T-helper 2 cell treated with Interferon-gamma antibody and Interleukin-4, amounts not matched to agents 100 ng/mL and 5 ng/mL, for 36 hours (primary cell): ENCODE measurements around the gene OR4P4. TPM values are rescaled to one million over a fixed set of nuclear protein-coding genes. Genes with fewer than 3 reads are reported as not detected.

Experiments used
- intact Hi-C: fragments of 100-400 bp; cut with micrococcal nuclease; formaldehyde crosslinking; loops from one replicate; pipeline ENCODE4 v1.15.1; 2023
- total RNA-seq: library from RNA; stranded (reverse); gene quantifications from 2 replicates; pipeline ENCODE4 v1.2.3, GENCODE V29; 2022

OR4P4 gene
- total RNA-seq = not detected in 2 replicates

DNA sequence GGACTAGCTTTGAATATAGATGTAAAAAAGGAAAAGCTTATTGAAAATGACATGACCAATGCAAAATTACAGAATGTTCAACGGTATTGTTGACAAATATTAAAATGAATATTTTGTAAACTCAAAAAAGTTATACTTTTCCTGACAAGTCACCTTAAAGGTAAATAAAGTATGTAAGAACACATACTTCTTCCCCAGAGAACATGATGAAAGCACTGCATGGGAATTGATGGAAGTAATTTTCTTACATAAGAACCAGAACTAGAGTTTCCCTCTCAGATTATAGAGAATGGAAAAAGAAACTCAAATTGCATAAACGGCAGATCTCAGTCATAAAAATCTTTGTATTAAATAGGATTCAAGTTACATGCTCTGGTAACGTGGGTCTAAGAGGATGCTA, at the start of gene OR4P4:
TSS of gene OR4P4 (plus strand) at position 301 of the 400 bp plus-strand sequence.
- intact Hi-C loops = no loop called here

DNA sequence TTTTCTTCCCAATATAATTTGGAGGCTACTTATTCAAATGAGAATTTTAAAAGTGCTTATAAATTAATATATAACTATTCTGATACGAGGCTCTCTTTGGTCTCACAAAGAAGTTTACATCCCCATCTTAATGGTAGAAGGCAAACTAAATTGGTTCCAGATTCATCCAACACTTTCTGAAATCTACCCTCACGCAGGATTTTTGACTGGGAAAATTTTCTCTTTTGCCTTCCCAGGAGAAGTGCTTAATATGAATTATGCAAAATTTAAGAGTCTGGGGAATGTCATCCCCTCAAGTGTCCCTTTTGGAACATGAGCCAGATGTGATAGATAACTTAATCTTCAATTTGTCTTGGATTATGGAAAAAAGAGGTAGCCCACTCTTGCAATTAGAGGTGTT, 27.4 kb upstream of the OR4P4 start, which contains the start of gene OR4C11:
TSS of gene OR4C11 (minus strand) at position 101 of the 400 bp plus-strand sequence. CDS start 3,272 bp downstream, outside the sequence.
- intact Hi-C loops = no loop called here

GRCh38 chr11:55624531-55624930, 10.4 kb upstream of the OR4P4 start:
- intact Hi-C loops = no loop called here

- intact Hi-C loops = no loop called here
These were observed 13.1 kb downstream of the OR4P4 start, which contains the start of gene OR4S2 for GRCh38 chr11:55648027-55648426. TSS of gene OR4S2 (plus strand) at chr11:55648327. CDS start at chr11:55650904, 2,577 bp downstream.

DNA sequence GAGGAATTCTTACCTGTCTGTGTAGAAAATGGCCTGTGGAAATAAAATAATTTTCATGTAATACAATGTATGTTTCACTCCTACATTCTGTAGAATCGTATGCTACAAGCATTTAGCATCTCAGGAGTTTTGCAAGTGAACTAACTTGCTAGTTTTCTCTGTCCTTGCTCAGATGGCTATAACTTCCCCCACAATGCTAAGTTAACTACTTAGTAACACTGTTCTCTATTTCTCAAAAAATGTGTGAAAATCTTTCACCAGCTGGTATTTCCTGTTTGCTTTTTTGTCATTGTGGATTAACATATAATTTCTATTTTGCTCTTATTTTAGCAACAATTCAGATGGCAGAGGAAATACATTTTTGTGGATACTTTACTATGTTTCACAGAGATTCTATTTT, 17.6 kb downstream of the OR4P4 start:
- intact Hi-C loops = no loop called here

GRCh38 chr11:55655096-55655495, 20.2 kb downstream of the OR4P4 start:
- intact Hi-C loops = no loop called here

GRCh38 chr11:55658031-55658573, 23.2 kb downstream of the OR4P4 start:
- intact Hi-C loops = no loop called here

GRCh38 chr11:55658608-55659007, 23.7 kb downstream of the OR4P4 start:
- intact Hi-C loops = no loop called here

DNA sequence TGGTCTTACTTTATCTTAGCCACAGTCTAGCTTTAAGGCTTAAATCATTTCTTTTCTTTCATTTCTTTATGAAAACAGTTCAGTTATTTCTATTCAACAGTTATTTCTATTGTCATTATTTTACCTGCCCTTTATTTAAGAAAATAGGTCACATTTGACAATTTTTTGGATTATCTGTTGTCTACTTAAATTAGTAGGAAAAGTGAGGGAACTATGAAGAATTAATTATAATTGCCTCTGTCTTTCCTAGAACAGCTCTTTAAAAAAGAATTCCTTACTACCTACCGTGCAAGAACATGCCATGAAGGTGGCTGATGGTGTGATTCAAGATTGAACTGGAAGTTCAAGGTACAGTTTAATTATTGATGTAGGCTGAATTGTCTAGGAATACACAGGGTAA, 27.0 kb downstream of the OR4P4 start, which contains the start of gene OR4C6:
TSS of gene OR4C6 (plus strand) at position 301 of the 400 bp plus-strand sequence. CDS start 2,966 bp downstream, outside the sequence.
- intact Hi-C loops = no loop called here

DNA sequence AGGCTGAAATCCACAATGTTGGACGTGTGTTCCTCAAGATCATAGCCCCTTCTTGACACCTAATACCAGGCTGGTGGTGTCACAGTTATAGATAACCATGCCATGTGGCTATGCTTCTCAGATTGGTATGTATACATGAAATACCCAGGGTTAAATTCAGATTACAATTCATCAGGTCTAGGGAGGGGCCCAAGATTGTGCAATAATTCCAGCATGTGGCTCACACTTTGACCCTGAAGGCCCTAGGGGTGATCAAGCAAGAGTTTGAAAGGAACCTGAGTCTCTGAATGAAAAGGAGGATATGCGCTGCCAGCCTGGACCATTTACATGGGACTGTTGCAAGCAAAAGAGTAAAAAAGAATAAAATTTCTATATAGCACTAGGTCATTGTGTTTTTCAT, 34.5 kb downstream of the OR4P4 start:
- intact Hi-C loops = no loop called here

- intact Hi-C loops = no loop called here
These were observed 38.9 kb downstream of the OR4P4 start for GRCh38 chr11:55673860-55674259.

Other genes with a start within 250 kb of the OR4P4 start
- not detected in 2 replicates for gene OR4C15, start 80.6 kb upstream of the OR4P4 start, total RNA-seq
- gene OR4C16, start 63.0 kb upstream of the OR4P4 start, total RNA-seq = not detected in 2 replicates
- gene OR4C11, start 27.5 kb upstream of the OR4P4 start, total RNA-seq = not detected in 2 replicates
- gene OR4S2, start 13.2 kb downstream of the OR4P4 start, total RNA-seq = not detected in 2 replicates
- gene OR4C6, start 27.1 kb downstream of the OR4P4 start, total RNA-seq = not detected in 2 replicates
- gene OR5D13, start 138.3 kb downstream of the OR4P4 start, total RNA-seq = not detected in 2 replicates
- not detected in 2 replicates for gene OR5D14, start 160.4 kb downstream of the OR4P4 start, total RNA-seq
- gene OR5L1, start 176.3 kb downstream of the OR4P4 start, total RNA-seq = not detected in 2 replicates
- gene OR5D18, start 184.5 kb downstream of the OR4P4 start, total RNA-seq = not detected in 2 replicates
- not detected in 2 replicates for gene OR5L2, start 192.1 kb downstream of the OR4P4 start, total RNA-seq
- not detected in 2 replicates for gene OR5D16, start 203.6 kb downstream of the OR4P4 start, total RNA-seq
- gene TRIM51, start 248.2 kb downstream of the OR4P4 start, total RNA-seq = not detected in 2 replicates